A549 (cell line): ENCODE data around the gene CD101. TPM values are rescaled to one million over a fixed set of nuclear protein-coding genes. Genes with fewer than 3 reads are reported as not detected.

Experiments
- ATAC-seq, 2 experiments: fragments of 200-7000 bp in 1 of 2; fragments of >200 bp in 1 of 2; cut with Nextera tagmentation in 1 of 2; cut with Tn5 transposase in 1 of 2; 3 replicates each; pipeline versions ENCODE4 v1.8.0 to v1.9.1; 2018 to 2020; ENCODE audit warnings: mild to moderate bottlenecking in 1 of 2, moderate library complexity in 1 of 2
- CTCF ChIA-PET: fragments of 300-600 bp; sonication (Branson Sonifier 250); formaldehyde crosslinking; extraction: SDS; loops from one replicate; lab custom pipeline; 2021; ENCODE audit warnings: antibody characterized with exemption, inconsistent platforms; lab: Yijun Ruan, JAX
- POLR2A ChIA-PET: fragments of 350-600 bp; formaldehyde crosslinking; extraction: SDS; loops from one replicate; lab custom pipeline; 2021; ENCODE audit warnings: antibody characterized with exemption, inconsistent platforms; lab: Yijun Ruan, JAX
- DNase-seq, 2 experiments: peaks; one replicate each; pipeline versions ENCODE4 v3.0.0 to v3.0.0-alpha.2; 2011 to 2016; ENCODE audit warnings: low read depth in 1 of 2, low spot score in 1 of 2
- FAIRE-seq: peaks from 2 replicates; lab custom pipeline; 2011; peaks lifted over from hg19 to GRCh38; lab: Jason Lieb, UNC
- H3K27ac ChIP-seq, 2 experiments: fragments of >200 bp; sonication (Bioruptor Twin); formaldehyde crosslinking; 3 replicates each; pipeline ENCODE4 v1.5.1; 2016 to 2017
- H3K4me1 ChIP-seq: fragments of >200 bp; sonication (Bioruptor Twin); formaldehyde crosslinking; 3 replicates; pipeline ENCODE4 v1.6.1; 2016
- H3K4me2 ChIP-seq: fragments of >200 bp; sonication (Bioruptor Twin); formaldehyde crosslinking; 3 replicates; pipeline ENCODE4 v1.6.1; 2016
- H3K4me3 ChIP-seq: fragments of >200 bp; sonication (Bioruptor Twin); formaldehyde crosslinking; 3 replicates; pipeline ENCODE4 v1.5.1; 2016
- H3K9me3 ChIP-seq: fragments of >200 bp; sonication (Bioruptor Twin); formaldehyde crosslinking; 3 replicates; pipeline ENCODE4 v1.6.1; 2016
- CBX2 ChIP-seq: fragments of 200-600 bp; sonication (generic); IDR thresholded peaks from 2 replicates; pipeline ENCODE4 v1.6.1; 2016; ENCODE audit warnings: low read depth, mild to moderate bottlenecking, borderline replicate concordance
- CBX8 ChIP-seq: fragments of 200-600 bp; sonication (generic); IDR thresholded peaks from 2 replicates; pipeline ENCODE4 v1.6.1; 2016
- CEBPB ChIP-seq, 2 experiments: fragments of >200 bp in 1 of 2; sonication (Bioruptor Twin) in 1 of 2; formaldehyde crosslinking in 1 of 2; IDR thresholded peaks; 2 replicates each; pipeline ENCODE4 v1.6.1; 2012 to 2016
- EHF ChIP-seq: fragments of 250-450 bp; sonication (Bioruptor Pico); IDR thresholded peaks from 2 replicates; pipeline ENCODE4 v1.5.0; 2020; ENCODE audit warnings: mild to moderate bottlenecking
- EHMT2 ChIP-seq: fragments of 200-600 bp; sonication (generic); IDR thresholded peaks from 2 replicates; pipeline ENCODE4 v1.6.1; 2016; ENCODE audit warnings: antibody characterized with exemption, low read depth, mild to moderate bottlenecking, moderate library complexity
- ESRRA ChIP-seq: fragments of 150-350 bp; IDR thresholded peaks from 2 replicates; pipeline ENCODE4 v1.6.1; 2014; ENCODE audit warnings: mild to moderate bottlenecking, low read length, borderline replicate concordance
- FOSB ChIP-seq: fragments of 250-450 bp; sonication (Bioruptor Pico); IDR thresholded peaks from 2 replicates; pipeline ENCODE4 v1.5.0; 2020; ENCODE audit warnings: mild to moderate bottlenecking, moderate library complexity
- FOXS1 ChIP-seq: fragments of 250-450 bp; sonication (Bioruptor Pico); IDR thresholded peaks from 2 replicates; pipeline ENCODE4 v1.5.0; 2020; ENCODE audit warnings: mild to moderate bottlenecking, moderate library complexity
- HDAC2 ChIP-seq: fragments of 200-600 bp; sonication (generic); IDR thresholded peaks from 2 replicates; pipeline ENCODE4 v1.6.1; 2016
- HOXB13 ChIP-seq: fragments of 250-450 bp; sonication (Bioruptor Pico); IDR thresholded peaks from 2 replicates; pipeline ENCODE4 v1.5.0; 2020; ENCODE audit warnings: low read depth, mild to moderate bottlenecking, moderate library complexity
- JUN ChIP-seq, 2 experiments: fragments of >200 bp; sonication (Bioruptor Twin); formaldehyde crosslinking; IDR thresholded peaks; 2 replicates in 1 of 2; 3 replicates in 1 of 2; pipeline ENCODE4 v1.6.1; 2016 to 2017
- KDM1A ChIP-seq: fragments of 200-600 bp; sonication (generic); IDR thresholded peaks from 2 replicates; pipeline ENCODE4 v1.6.1; 2016; ENCODE audit warnings: low read depth, mild to moderate bottlenecking
- KDM5A ChIP-seq: fragments of 200-600 bp; sonication (generic); IDR thresholded peaks from 2 replicates; pipeline ENCODE4 v1.6.1; 2016; ENCODE audit warnings: antibody characterized with exemption, mild to moderate bottlenecking
- MAFK ChIP-seq: fragments of 450-650 bp; IDR thresholded peaks from 2 replicates; pipeline ENCODE4 v1.6.1; 2014; ENCODE audit not compliant: partially characterized antibody
- MYC ChIP-seq: IDR thresholded peaks from 2 replicates; pipeline ENCODE4 v1.6.1; 2012; ENCODE audit warnings: mild to moderate bottlenecking, inconsistent platforms, low read length, improper control_type of control experiment, borderline replicate concordance
- PHF8 ChIP-seq: fragments of 200-600 bp; sonication (generic); IDR thresholded peaks from 2 replicates; pipeline ENCODE4 v1.6.1; 2016; ENCODE audit warnings: low read depth, mild to moderate bottlenecking, antibody characterized with exemption, moderate library complexity, borderline replicate concordance
- POLR2A ChIP-seq: IDR thresholded peaks from 2 replicates; pipeline ENCODE4 v1.6.1; 2012; ENCODE audit warnings: mild to moderate bottlenecking, low read length
- POLR2AphosphoS2 ChIP-seq: conservative IDR thresholded peaks from 2 replicates; pipeline ENCODE4 v1.6.1; 2012; ENCODE audit warnings: low read length, improper control_type of control experiment, inconsistent platforms
- RFX5 ChIP-seq: fragments of 450-650 bp; IDR thresholded peaks from 2 replicates; pipeline ENCODE4 v1.7.1; 2014; ENCODE audit warnings: antibody characterized with exemption, mild to moderate bottlenecking, moderate library complexity
- SREBF2 ChIP-seq: fragments of 450-650 bp; IDR thresholded peaks from 2 replicates; pipeline ENCODE4 v1.6.1; 2014; ENCODE audit warnings: mild to moderate bottlenecking, moderate library complexity
- TFCP2L1 ChIP-seq: fragments of 250-450 bp; sonication (Bioruptor Pico); IDR thresholded peaks from 2 replicates; pipeline ENCODE4 v1.5.0; 2021; ENCODE audit warnings: mild to moderate bottlenecking
- TP53 ChIP-seq: fragments of 250-450 bp; sonication (Bioruptor Pico); IDR thresholded peaks from 2 replicates; pipeline ENCODE4 v1.5.0; 2021; ENCODE audit warnings: mild to moderate bottlenecking, moderate library complexity
- ZC3H11A ChIP-seq: fragments of 450-650 bp; IDR thresholded peaks from 2 replicates; pipeline ENCODE4 v1.6.1; 2014; ENCODE audit warnings: antibody characterized with exemption, mild to moderate bottlenecking
- ZNF302 ChIP-seq: fragments of 250-450 bp; sonication (Bioruptor Pico); IDR thresholded peaks from 2 replicates; pipeline ENCODE4 v1.9.0; 2021; ENCODE audit warnings: inconsistent platforms, mild to moderate bottlenecking, moderate library complexity
- WGBS: methylation state at CpG from one replicate; pipeline ENCODE4 v1.1.6; 2017; ENCODE audit errors: missing lambda C conversion rate; 5-methylcytosine and 5-hydroxymethylcytosine counted together
- polyA plus RNA-seq, 4 experiments: library from polyadenylated mRNA; depleted of rRNA in 3 of 4; stranded (reverse); fragments of >200 nt; fragmentation: RNase III in 1 of 4; extraction: RNeasy Plus Mini Kit Qiagen cat#74134 plus additional on column Dnase treatment in 1 of 4; gene quantifications; 2 replicates in 3 of 4; 3 replicates in 1 of 4; pipeline ENCODE4 v1.2.3, GENCODE V29; 2011 to 2017
- TF ChIP-seq, protein P1 (sequence below): IDR thresholded peaks from 2 replicates; pipeline ENCODE4 v1.6.1; 2012
- TF ChIP-seq, protein P2 (sequence below): fragments of >200 bp; sonication (Bioruptor Twin); formaldehyde crosslinking; IDR thresholded peaks from 3 replicates; pipeline ENCODE4 v1.5.1; 2016
- TF ChIP-seq, protein P3 (sequence below): fragments of 250-450 bp; sonication (Bioruptor Pico); IDR thresholded peaks from 2 replicates; pipeline ENCODE4 v1.5.0; 2020; ENCODE audit warnings: low read depth, mild to moderate bottlenecking, moderate library complexity
- TF ChIP-seq, protein P4 (sequence below): fragments of 250-450 bp; sonication (Bioruptor Pico); IDR thresholded peaks from 2 replicates; pipeline ENCODE4 v1.5.0; 2021; ENCODE audit warnings: mild to moderate bottlenecking, moderate library complexity, borderline replicate concordance
- TF ChIP-seq, protein P5 (sequence below): IDR thresholded peaks from 2 replicates; pipeline ENCODE4 v1.6.1; 2012
- TF ChIP-seq, protein P6 (sequence below): fragments of 150-350 bp; IDR thresholded peaks from 2 replicates; pipeline ENCODE4 v1.6.1; 2014; ENCODE audit warnings: low read depth, mild to moderate bottlenecking, low read length

CD101 gene
- polyA plus RNA-seq, 2 of the 4 experiments (the other 2 are of a cell fraction) = 0.21 to 0.52 TPM

DNA sequence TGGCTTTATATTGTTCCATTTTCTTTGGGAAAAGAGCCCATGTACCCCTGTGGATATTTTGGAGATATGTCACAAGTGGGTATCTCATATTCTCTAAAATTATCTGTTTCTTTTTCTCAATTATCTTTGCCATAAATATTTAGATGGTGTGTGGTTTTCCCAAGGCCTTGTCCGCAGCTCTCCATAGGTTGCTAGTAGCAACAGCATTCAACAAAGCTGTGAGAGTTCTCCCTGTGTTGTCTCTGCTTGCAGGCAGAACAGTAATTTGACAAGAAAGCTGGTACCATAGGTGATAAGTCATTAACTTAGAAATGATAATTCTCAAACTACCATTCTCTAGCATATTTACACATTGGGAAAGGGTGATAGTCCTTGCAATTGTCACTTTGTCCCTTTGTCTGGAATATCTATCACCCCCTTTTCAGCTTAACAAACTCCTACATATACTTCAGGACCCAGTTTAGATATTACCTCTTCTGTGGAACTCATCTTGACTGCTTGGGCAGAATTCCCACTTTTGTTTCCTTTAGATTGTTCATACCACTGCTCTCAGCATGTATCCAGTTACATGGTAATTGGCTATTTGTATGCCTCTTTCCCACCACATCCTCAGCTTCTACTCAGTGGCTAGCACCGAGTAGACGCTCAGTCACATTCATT is 8.9 kb downstream of the CD101 start:
- no peak for FAIRE-seq
- WGBS = 77% methylated on average over 3 of the region's 3 CpGs
- Histone ChIP-seq H3K27ac (no peak overlapping the region), H3K4me2 (no peak overlapping the region), H3K4me1 (0 out of 3 replicates have a peak, but pooled peaks cover 4% of the 10 kb centered on the region), H3K4me3 (no peak overlapping the region), H3K9me3 (no peaks in the 10 kb centered on the region)
- TF ChIP-seq ZNF302 (CRISPR knock-in tag) (no peak), CEBPB (IDR thresholded peaks at IDR 0.05) (no peak), ESRRA (no peak), RFX5 (no peak), TP53 (CRISPR knock-in tag) (no peak), EHF (CRISPR knock-in tag) (no peak), POLR2AphosphoS2 (no peak), KDM5A (no peak), EHMT2 (no peak), SREBF2 (no peak)
- TF ChIP-seq, protein P1, sequence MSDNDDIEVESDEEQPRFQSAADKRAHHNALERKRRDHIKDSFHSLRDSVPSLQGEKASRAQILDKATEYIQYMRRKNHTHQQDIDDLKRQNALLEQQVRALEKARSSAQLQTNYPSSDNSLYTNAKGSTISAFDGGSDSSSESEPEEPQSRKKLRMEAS = no peak
- TF ChIP-seq, protein P2, sequence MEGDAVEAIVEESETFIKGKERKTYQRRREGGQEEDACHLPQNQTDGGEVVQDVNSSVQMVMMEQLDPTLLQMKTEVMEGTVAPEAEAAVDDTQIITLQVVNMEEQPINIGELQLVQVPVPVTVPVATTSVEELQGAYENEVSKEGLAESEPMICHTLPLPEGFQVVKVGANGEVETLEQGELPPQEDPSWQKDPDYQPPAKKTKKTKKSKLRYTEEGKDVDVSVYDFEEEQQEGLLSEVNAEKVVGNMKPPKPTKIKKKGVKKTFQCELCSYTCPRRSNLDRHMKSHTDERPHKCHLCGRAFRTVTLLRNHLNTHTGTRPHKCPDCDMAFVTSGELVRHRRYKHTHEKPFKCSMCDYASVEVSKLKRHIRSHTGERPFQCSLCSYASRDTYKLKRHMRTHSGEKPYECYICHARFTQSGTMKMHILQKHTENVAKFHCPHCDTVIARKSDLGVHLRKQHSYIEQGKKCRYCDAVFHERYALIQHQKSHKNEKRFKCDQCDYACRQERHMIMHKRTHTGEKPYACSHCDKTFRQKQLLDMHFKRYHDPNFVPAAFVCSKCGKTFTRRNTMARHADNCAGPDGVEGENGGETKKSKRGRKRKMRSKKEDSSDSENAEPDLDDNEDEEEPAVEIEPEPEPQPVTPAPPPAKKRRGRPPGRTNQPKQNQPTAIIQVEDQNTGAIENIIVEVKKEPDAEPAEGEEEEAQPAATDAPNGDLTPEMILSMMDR = no peak
- TF ChIP-seq, protein P3, sequence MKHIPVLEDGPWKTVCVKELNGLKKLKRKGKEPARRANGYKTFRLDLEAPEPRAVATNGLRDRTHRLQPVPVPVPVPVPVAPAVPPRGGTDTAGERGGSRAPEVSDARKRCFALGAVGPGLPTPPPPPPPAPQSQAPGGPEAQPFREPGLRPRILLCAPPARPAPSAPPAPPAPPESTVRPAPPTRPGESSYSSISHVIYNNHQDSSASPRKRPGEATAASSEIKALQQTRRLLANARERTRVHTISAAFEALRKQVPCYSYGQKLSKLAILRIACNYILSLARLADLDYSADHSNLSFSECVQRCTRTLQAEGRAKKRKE (CRISPR knock-in tag) = no peak
- ATAC-seq = no peak
- POLR2A ChIA-PET = no interaction called here
- CTCF ChIA-PET = no interaction called here
- DNase-seq = no peak

DNA sequence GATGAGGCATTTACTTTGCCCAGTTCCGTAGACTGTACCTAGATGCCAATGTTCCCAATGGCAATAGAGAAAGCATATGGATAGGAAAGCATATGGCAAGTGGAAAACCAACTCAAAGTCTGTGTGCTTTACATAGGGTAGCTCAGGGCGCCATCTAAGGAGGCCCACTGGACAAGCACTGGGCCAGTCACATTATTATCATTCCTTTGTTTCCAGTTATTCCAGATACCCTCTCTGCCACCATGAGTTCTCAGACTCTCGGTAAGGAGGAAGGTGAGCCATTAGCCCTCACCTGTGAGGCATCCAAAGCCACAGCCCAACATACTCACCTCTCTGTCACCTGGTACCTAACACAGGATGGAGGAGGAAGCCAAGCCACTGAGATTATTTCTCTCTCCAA is 9.8 kb downstream of the CD101 start:
- ChIA-PET CTCF (no interaction called here), POLR2A (no interaction called here)
- no peak overlapping the region for H3K27ac ChIP-seq
- FAIRE-seq (no peak), ATAC-seq (no peak), DNase-seq (no peak)
- no peak overlapping the region for H3K4me3 ChIP-seq
- TF ChIP-seq CBX8 (no peak), JUN (IDR thresholded peaks at IDR 0.05) (no peak), POLR2A (no peak), CBX2 (no peak), MYC (no peak), PHF8 (no peak), ZC3H11A (no peak), HDAC2 (no peak), FOSB (CRISPR knock-in tag) (no peak), MAFK (no peak), KDM1A (no peak), TFCP2L1 (CRISPR knock-in tag) (no peak), ESRRA (no peak), CEBPB (IDR thresholded peaks at IDR 0.05) (no peak), FOXS1 (CRISPR knock-in tag) (no peak), HOXB13 (CRISPR knock-in tag) (no peak)
- TF ChIP-seq, protein P4, sequence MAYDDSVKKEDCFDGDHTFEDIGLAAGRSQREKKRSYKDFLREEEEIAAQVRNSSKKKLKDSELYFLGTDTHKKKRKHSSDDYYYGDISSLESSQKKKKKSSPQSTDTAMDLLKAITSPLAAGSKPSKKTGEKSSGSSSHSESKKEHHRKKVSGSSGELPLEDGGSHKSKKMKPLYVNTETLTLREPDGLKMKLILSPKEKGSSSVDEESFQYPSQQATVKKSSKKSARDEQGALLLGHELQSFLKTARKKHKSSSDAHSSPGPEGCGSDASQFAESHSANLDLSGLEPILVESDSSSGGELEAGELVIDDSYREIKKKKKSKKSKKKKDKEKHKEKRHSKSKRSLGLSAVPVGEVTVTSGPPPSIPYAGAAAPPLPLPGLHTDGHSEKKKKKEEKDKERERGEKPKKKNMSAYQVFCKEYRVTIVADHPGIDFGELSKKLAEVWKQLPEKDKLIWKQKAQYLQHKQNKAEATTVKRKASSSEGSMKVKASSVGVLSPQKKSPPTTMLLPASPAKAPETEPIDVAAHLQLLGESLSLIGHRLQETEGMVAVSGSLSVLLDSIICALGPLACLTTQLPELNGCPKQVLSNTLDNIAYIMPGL (CRISPR knock-in tag) = no peak
- TF ChIP-seq, protein P5, sequence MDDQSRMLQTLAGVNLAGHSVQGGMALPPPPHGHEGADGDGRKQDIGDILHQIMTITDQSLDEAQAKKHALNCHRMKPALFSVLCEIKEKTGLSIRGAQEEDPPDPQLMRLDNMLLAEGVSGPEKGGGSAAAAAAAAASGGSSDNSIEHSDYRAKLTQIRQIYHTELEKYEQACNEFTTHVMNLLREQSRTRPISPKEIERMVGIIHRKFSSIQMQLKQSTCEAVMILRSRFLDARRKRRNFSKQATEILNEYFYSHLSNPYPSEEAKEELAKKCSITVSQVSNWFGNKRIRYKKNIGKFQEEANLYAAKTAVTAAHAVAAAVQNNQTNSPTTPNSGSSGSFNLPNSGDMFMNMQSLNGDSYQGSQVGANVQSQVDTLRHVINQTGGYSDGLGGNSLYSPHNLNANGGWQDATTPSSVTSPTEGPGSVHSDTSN = no peak
- TF ChIP-seq, protein P6, sequence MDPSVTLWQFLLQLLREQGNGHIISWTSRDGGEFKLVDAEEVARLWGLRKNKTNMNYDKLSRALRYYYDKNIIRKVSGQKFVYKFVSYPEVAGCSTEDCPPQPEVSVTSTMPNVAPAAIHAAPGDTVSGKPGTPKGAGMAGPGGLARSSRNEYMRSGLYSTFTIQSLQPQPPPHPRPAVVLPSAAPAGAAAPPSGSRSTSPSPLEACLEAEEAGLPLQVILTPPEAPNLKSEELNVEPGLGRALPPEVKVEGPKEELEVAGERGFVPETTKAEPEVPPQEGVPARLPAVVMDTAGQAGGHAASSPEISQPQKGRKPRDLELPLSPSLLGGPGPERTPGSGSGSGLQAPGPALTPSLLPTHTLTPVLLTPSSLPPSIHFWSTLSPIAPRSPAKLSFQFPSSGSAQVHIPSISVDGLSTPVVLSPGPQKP = no peak
- 94% methylated on average over 3 of the region's 3 CpGs for WGBS
- no peak overlapping the region for H3K4me2 ChIP-seq
- H3K4me1 ChIP-seq = 0 out of 3 replicates have a peak, but pooled peaks cover 4% of the 10 kb centered on the region
- no peaks in the 10 kb centered on the region for H3K9me3 ChIP-seq
